Prostate gland (tissue), 2 donors: ENCODE results near the gene MBOAT2.

Experiments
- CTCF ChIP-seq, 4 experiments: fragments of 200-600 bp in 2 of 4; fragments of 450-650 bp in 2 of 4; sonication (generic) in 2 of 4; IDR thresholded peaks; 1 replicate in 3 of 4; 2 replicates in 1 of 4; pipeline ENCODE4 v1.5.1; 2016 to 2019; ENCODE audit warnings: antibody characterized with exemption in 4 of 4, mild to moderate bottlenecking in 2 of 4, moderate library complexity in 2 of 4
- POLR2A ChIP-seq: fragments of 450-650 bp; IDR thresholded peaks from one replicate; pipeline ENCODE4 v1.6.1; 2016; ENCODE audit warnings: antibody characterized with exemption, mild to moderate bottlenecking

GRCh38 chr2:8993902-8994278, 9.6 kb downstream of the MBOAT2 start:
- TF ChIP-seq POLR2A (no peak), CTCF (IDR thresholded peaks at IDR 0.05) (no peak)
